B cell (primary cell): ENCODE data around the gene EME1. TPM values are rescaled to one million over a fixed set of nuclear protein-coding genes. Genes with fewer than 3 reads are reported as not detected.
"Not testable (repeated sequence)": the region's sequence is repeated elsewhere in the genome, so short reads cannot be mapped to it uniquely, and the experiment has no call there.

ENCODE experiments used
- ATAC-seq: fragments of 200-7000 bp; cut with Tn5 transposase; one replicate; pipeline ENCODE4 v1.10.0; 2021; ENCODE audit warnings: low read depth, mild to moderate bottlenecking, moderate number of reproducible peaks, moderate library complexity
- CTCF ChIA-PET: fragments of 350-600 bp; sonication (Branson Sonifier 250); formaldehyde crosslinking; loops from one replicate; lab custom pipeline; 2021; ENCODE audit warnings: antibody characterized with exemption, inconsistent platforms; lab: Charles Lee
- POLR2A ChIA-PET: fragments of 350-600 bp; sonication (Branson Sonifier 250); formaldehyde crosslinking; loops from one replicate; lab custom pipeline; 2021; ENCODE audit warnings: antibody characterized with exemption; lab: Charles Lee
- DNase-seq: peaks from one replicate; pipeline ENCODE4 v3.0.0; 2013
- H2AFZ ChIP-seq: 2 replicates; pipeline ENCODE4 v1.6.1; 2012; ENCODE audit warnings: mild to moderate bottlenecking, low read depth, low read length; ENCODE audit not compliant: insufficient read depth, poor library complexity, severe bottlenecking
- H3K27ac ChIP-seq, 2 donors: 1 replicate in 1 of 2; 2 replicates in 1 of 2; pipeline ENCODE4 v1.5.1; 2012 to 2013; ENCODE audit warnings: low read length in 2 of 2, mild to moderate bottlenecking in 2 of 2, moderate library complexity in 1 of 2
- H3K27me3 ChIP-seq, 4 experiments: fragments of 200-600 bp in 1 of 4; sonication (generic) in 1 of 4; replicated peaks in 1 of 4; 1 replicate in 2 of 4; 2 replicates in 2 of 4; pipeline versions ENCODE4 v1.6.1 to v1.7.0; 2013 to 2016; ENCODE audit warnings: low read length in 3 of 4, mild to moderate bottlenecking in 2 of 4, mixed read lengths in 1 of 4, moderate library complexity in 1 of 4; ENCODE audit not compliant: insufficient read depth in 4 of 4, control insufficient read depth in 3 of 4; ENCODE audit errors: control extremely low read depth in 1 of 4
- H3K36me3 ChIP-seq, 2 experiments: replicated peaks in 1 of 2; 1 replicate in 1 of 2; 2 replicates in 1 of 2; pipeline versions ENCODE4 v1.6.1 to v1.7.1; 2013; ENCODE audit warnings: low read length in 1 of 2; ENCODE audit not compliant: insufficient read depth in 2 of 2, control insufficient read depth in 1 of 2; ENCODE audit errors: control extremely low read depth in 1 of 2, extremely low read depth in 1 of 2
- H3K4me1 ChIP-seq, 2 donors: fragments of 200-600 bp in 1 of 2; sonication (generic) in 1 of 2; 1 replicate in 1 of 2; 2 replicates in 1 of 2; pipeline versions ENCODE4 v1.5.1 to v1.6.1; 2013 to 2017; ENCODE audit warnings: low read length in 2 of 2; ENCODE audit not compliant: control insufficient read depth in 2 of 2, insufficient read depth in 2 of 2
- H3K4me2 ChIP-seq: replicated peaks from 2 replicates; pipeline ENCODE3; 2012; ENCODE audit warnings: mild to moderate bottlenecking, low read depth, low read length; ENCODE audit not compliant: poor library complexity, severe bottlenecking
- H3K4me3 ChIP-seq, 5 experiments: fragments of 200-600 bp in 1 of 5; sonication (generic) in 1 of 5; 1 replicate in 3 of 5; 2 replicates in 2 of 5; pipeline versions ENCODE4 v1.5.1 to v1.7.0; 2011 to 2016; ENCODE audit warnings: low read length in 4 of 5, mild to moderate bottlenecking in 4 of 5, low read depth in 2 of 5, control low read depth in 1 of 5, moderate library complexity in 1 of 5; ENCODE audit not compliant: insufficient read depth in 1 of 5; ENCODE audit errors: control extremely low read depth in 1 of 5, extremely low read depth in 1 of 5
- H3K79me2 ChIP-seq: fragments of 200-600 bp; sonication (generic); one replicate; pipeline ENCODE4 v1.6.0; 2016; ENCODE audit warnings: low read length; ENCODE audit not compliant: control insufficient read depth, insufficient read depth
- H3K9ac ChIP-seq: fragments of 200-600 bp; sonication (generic); 2 replicates; pipeline ENCODE4 v1.6.1; 2017; ENCODE audit warnings: mild to moderate bottlenecking, low read length, moderate library complexity
- H3K9me3 ChIP-seq, 3 donors: one replicate each; pipeline versions ENCODE4 v1.6.1 to v1.7.1; 2013; ENCODE audit warnings: low read length in 2 of 3; ENCODE audit not compliant: control insufficient read depth in 2 of 3, insufficient read depth in 1 of 3; ENCODE audit errors: control extremely low read depth in 1 of 3
- H4K20me1 ChIP-seq: 2 replicates; pipeline ENCODE4 v1.6.0; 2012; ENCODE audit warnings: mild to moderate bottlenecking, low read length; ENCODE audit not compliant: insufficient read depth, control insufficient read depth, poor library complexity, severe bottlenecking
- H3K27ac Mint-ChIP-seq: one replicate; pipeline ENCODE4 v1.8.0; 2021; ENCODE audit warnings: mixed read lengths
- H3K27me3 Mint-ChIP-seq: one replicate; pipeline ENCODE4 v1.8.0; 2021; ENCODE audit warnings: mixed read lengths
- H3K4me1 Mint-ChIP-seq: one replicate; pipeline ENCODE4 v1.8.0; 2021; ENCODE audit warnings: mixed read lengths
- H3K4me3 Mint-ChIP-seq: one replicate; pipeline ENCODE4 v1.8.0; 2021; ENCODE audit warnings: mixed read lengths
- H3K9me3 Mint-ChIP-seq: one replicate; pipeline ENCODE4 v1.8.0; 2022; ENCODE audit warnings: mixed read lengths; ENCODE audit not compliant: insufficient read depth
- EZH2 ChIP-seq: IDR thresholded peaks from 2 replicates; pipeline ENCODE4 v1.6.1; 2012; ENCODE audit warnings: borderline replicate concordance, low read depth, mild to moderate bottlenecking, moderate library complexity, low read length; ENCODE audit not compliant: insufficient read depth, poor library complexity, severe bottlenecking
- WGBS: methylation state at CpG from one replicate; pipeline ENCODE4 v1.1.5; 2013; ENCODE audit warnings: missing lambda C conversion rate; ENCODE audit not compliant: insufficient coverage; 5-methylcytosine and 5-hydroxymethylcytosine counted together
- intact Hi-C: fragments of 100-400 bp; cut with micrococcal nuclease; formaldehyde crosslinking; loops from one replicate; pipeline ENCODE4 v1.10.0; 2022
- polyA plus RNA-seq: library from polyadenylated mRNA; depleted of rRNA; stranded (reverse); fragments of >200 nt; gene quantifications from 2 replicates; pipeline ENCODE4 v1.2.3, GENCODE V29; 2012
- total RNA-seq, 2 donors: library from RNA; stranded (reverse); fragments of 120-200 nt in 1 of 2; gene quantifications; 1 replicate in 1 of 2; 2 replicates in 1 of 2; pipeline versions ENCODE4 v1.2.3 to v1.2.4, GENCODE V29; 2013 to 2022
- TF ChIP-seq, protein P1 (sequence below): fragments of 200-600 bp; IDR thresholded peaks from one replicate; pipeline ENCODE4 v1.8.0; 2022; ENCODE audit warnings: antibody characterized with exemption, mild to moderate bottlenecking

EME1 gene
- total and polyA plus RNA-seq, 2 donors (not counting 1 experiment from before 2014, with no cell fraction given), result 1.6 to 2.3 TPM

- Histone ChIP-seq H3K4me1 (no peaks in the 10 kb centered on the region), H3K4me2 (no peak overlapping the region), H3K9ac (no peak overlapping the region), H3K36me3 (no peaks in the 10 kb centered on the region), H4K20me1 (no peaks in the 10 kb centered on the region), H3K9me3 (peaks cover 0 to 3% (median 0%) of the 10 kb centered on the region in 3 donors), H3K27me3 (peaks cover 0 to 3% (median 0%) of the 10 kb centered on the region in 4 experiments), H3K27ac (no peak overlapping the region), H2AFZ (no peak overlapping the region), H3K79me2 (no peaks in the 10 kb centered on the region), H3K4me3 (no peak overlapping the region)
- 82% methylated on average over 4 of the region's 4 CpGs for WGBS
- Mint-ChIP-seq H3K27ac (no peak overlapping the region), H3K27me3 (peaks cover 12% of the 10 kb centered on the region), H3K4me1 (no peaks in the 10 kb centered on the region), H3K9me3 (no peaks in the 10 kb centered on the region), H3K4me3 (no peak overlapping the region)
- intact Hi-C loops, result no loop called here
- DNase-seq (no peak), ATAC-seq (no peak)
- POLR2A ChIA-PET, result no interaction called here
- CTCF ChIA-PET, result no interaction called here
- no peak for TF ChIP-seq EZH2
- TF ChIP-seq, protein P1, sequence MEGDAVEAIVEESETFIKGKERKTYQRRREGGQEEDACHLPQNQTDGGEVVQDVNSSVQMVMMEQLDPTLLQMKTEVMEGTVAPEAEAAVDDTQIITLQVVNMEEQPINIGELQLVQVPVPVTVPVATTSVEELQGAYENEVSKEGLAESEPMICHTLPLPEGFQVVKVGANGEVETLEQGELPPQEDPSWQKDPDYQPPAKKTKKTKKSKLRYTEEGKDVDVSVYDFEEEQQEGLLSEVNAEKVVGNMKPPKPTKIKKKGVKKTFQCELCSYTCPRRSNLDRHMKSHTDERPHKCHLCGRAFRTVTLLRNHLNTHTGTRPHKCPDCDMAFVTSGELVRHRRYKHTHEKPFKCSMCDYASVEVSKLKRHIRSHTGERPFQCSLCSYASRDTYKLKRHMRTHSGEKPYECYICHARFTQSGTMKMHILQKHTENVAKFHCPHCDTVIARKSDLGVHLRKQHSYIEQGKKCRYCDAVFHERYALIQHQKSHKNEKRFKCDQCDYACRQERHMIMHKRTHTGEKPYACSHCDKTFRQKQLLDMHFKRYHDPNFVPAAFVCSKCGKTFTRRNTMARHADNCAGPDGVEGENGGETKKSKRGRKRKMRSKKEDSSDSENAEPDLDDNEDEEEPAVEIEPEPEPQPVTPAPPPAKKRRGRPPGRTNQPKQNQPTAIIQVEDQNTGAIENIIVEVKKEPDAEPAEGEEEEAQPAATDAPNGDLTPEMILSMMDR, result no peak
These were observed 41.8 kb upstream of the EME1 start for GRCh38 chr17:50331085-50331791.

DNA sequence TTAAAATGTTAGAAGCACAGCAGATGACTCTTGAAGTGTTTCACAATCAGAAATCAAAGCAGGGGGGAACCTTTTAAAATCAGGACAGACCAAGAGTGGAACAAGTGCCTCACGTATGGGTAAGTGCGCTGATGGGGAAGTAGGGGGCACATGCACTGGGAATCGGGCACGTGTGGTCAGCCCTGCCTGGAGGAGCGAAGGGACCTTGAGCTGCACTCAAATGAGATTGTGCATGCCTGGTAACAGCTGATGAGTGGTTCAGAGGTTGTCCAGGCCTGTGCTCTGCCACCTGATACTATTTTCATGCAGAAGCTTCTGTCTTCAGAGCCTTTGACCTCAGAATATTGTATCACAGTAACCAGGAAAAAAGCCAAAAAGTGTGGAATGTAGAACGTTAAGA is 40.8 kb upstream of the EME1 start:
- H3K4me1 Mint-ChIP-seq, result no peaks in the 10 kb centered on the region
- no peak for TF ChIP-seq EZH2
- TF ChIP-seq, protein P1, result no peak
- POLR2A ChIA-PET, result no interaction called here
- no peaks in the 10 kb centered on the region for H3K4me1 ChIP-seq
- no peak overlapping the region for H3K27ac Mint-ChIP-seq
- 76% methylated on average over 5 of the region's 6 CpGs for WGBS
- no peak overlapping the region for H2AFZ ChIP-seq
- H3K9me3 Mint-ChIP-seq, result no peaks in the 10 kb centered on the region
- no peak overlapping the region for H3K27ac ChIP-seq
- DNase-seq, result no peak
- CTCF ChIA-PET, result no interaction called here
- peaks cover 0 to 3% (median 0%) of the 10 kb centered on the region in 4 experiments for H3K27me3 ChIP-seq
- no peaks in the 10 kb centered on the region for H3K79me2 ChIP-seq
- ATAC-seq, result no peak
- no peak overlapping the region for H3K9ac ChIP-seq
- intact Hi-C loops, result no loop called here
- no peak overlapping the region for H3K4me2 ChIP-seq
- H3K36me3 ChIP-seq, result no peaks in the 10 kb centered on the region
- no peak overlapping the region for H3K4me3 Mint-ChIP-seq
- H3K27me3 Mint-ChIP-seq, result peaks cover 12% of the 10 kb centered on the region
- no peaks in the 10 kb centered on the region for H4K20me1 ChIP-seq
- peaks cover 0 to 3% (median 0%) of the 10 kb centered on the region in 3 donors for H3K9me3 ChIP-seq
- H3K4me3 ChIP-seq, result no peak overlapping the region

DNA sequence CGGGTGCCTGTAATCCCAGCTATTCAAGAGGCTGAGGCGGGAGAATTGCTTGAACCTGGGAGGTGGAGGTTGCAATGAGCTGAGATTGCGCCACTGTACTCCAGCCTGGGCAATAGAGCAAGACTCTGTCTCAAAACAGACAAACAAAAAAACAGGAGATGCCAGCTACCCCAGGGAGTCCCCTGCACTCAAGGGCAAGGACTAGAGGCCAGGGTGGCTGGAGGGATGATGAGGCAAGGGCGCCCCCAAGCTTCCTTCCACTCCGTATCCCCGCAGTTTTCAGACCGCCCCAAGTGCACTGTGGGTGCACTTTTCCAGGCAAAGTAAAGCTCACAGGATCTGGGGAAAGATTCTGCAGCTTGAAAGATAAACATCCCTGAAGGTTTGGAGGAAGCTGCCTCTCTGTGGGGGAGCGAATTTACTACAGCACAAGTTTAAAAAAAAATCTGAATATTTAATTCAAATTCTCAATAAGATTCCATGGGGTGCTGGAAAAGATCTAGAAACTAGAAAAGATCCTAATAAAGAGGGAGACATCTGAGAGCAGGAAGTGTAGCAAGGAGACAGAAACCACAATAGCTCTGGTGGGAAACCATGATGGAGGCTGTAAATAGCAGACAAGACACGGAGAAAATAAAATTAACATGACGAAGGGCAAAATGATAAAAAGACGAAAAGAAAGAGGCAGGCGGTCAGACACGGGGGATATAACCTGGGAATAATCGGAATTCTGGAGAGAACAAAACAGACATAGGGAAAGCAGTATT is 39.6 kb upstream of the EME1 start:
- H3K27ac ChIP-seq, CTCF ChIA-PET, H3K4me3 Mint-ChIP-seq, H3K79me2 ChIP-seq, DNase-seq, H3K36me3 ChIP-seq, H4K20me1 ChIP-seq, H3K4me2 ChIP-seq, H3K4me1 ChIP-seq, H3K9me3 ChIP-seq, H3K27me3 ChIP-seq, H3K9ac ChIP-seq, H3K4me3 ChIP-seq, H2AFZ ChIP-seq, H3K9me3 Mint-ChIP-seq, H3K4me1 Mint-ChIP-seq, POLR2A ChIA-PET, H3K27ac Mint-ChIP-seq, ATAC-seq, intact Hi-C loops: not testable (repeated sequence)
- peaks cover 12% of the 10 kb centered on the region for H3K27me3 Mint-ChIP-seq
- 55% methylated on average over 5 of the region's 14 CpGs for WGBS
